GM19240 (cell line): ENCODE data around the gene KRTAP11-1.

ENCODE experiments used
- DNase-seq: peaks from one replicate; pipeline ENCODE4 v3.0.0; 2011; ENCODE audit warnings: low spot score; ENCODE audit not compliant: insufficient read length

Gene KRTAP11-1

DNA sequence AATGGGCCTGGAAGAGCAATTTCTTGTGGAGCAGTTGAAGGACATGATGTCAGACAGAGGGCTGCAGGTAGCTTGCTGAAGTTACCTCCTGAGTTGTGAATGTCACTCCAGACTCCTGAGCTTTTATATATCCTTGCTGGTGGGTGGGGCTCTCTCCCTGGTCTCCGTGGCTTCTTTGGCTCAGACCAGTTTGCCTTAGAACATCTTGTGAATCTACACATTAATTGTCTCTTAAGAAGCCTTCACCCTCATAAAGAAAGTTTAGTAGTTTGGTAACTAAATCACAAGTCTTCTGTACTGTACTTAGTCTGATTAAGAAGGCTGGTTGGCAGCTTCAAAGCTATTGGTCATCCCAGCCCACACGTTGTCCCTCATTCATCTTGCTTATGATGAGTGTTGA is at the start of gene KRTAP11-1:
TSS of gene KRTAP11-1 (minus strand) at position 101 of the 400 bp plus-strand sequence. CDS start at position 45, 56 bp downstream.
- no peak for DNase-seq

GRCh38 chr21:30924146-30924700 is 42.8 kb upstream of the KRTAP11-1 start:
- DNase-seq = no peak

DNA sequence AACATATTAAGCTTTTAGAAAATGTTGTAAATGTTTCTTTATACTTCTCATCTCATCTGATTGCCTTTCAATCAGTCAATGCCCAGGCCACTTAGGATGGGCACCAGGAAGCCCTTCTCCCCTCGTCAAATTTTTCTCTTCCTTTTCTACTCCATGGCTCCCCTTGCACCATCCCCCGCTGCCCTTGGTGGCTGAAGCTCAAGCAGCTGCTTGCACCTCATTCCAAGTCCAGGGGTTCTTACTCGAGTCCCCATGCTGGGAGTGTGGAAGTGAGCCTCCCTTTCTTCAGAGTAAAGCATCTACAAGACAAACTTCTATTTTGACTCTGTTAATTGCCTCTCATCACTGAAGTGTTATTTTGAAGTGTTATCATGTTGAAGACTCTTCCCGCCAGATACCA is 39.7 kb upstream of the KRTAP11-1 start:
- no peak for DNase-seq

- DNase-seq = no peak
These were observed 36.2 kb upstream of the KRTAP11-1 start for GRCh38 chr21:30917557-30917956.

GRCh38 chr21:30900881-30901280 is 19.5 kb upstream of the KRTAP11-1 start:
- no peak for DNase-seq

DNA sequence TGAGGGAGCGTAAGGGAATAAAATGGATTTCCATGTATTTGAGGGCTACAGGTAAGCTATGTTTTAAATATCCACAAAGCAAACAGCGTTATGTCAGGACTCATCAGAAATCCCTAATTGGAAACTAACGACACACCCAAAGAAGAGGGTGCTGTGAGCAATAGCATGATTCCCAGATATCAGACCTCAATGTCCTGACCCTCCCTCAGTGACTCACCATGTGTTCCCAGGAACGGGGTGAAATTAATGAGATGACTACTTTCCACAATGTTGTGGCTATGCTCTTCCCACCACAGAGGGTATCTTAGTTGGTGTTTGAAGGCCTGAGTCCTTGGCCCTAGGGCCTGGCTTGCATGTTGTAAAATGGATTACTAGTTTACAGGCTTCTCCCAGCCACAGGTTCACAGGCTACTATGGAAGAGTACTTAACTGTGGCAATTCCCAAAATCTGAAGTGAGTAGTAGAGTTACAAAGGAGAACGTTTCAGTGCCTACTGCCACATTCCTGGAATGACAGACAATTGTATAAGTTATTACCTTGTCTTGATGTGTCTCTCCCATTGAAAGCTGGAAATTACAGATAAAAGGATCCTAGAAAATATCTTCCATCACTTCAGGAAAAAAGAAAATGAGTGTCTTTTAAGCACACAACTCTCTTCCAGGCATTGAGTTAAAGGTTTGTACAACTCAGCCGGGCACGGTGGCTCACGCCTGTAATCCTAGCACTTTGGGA is 1.7 kb upstream of the KRTAP11-1 start:
- no peak for DNase-seq

DNA sequence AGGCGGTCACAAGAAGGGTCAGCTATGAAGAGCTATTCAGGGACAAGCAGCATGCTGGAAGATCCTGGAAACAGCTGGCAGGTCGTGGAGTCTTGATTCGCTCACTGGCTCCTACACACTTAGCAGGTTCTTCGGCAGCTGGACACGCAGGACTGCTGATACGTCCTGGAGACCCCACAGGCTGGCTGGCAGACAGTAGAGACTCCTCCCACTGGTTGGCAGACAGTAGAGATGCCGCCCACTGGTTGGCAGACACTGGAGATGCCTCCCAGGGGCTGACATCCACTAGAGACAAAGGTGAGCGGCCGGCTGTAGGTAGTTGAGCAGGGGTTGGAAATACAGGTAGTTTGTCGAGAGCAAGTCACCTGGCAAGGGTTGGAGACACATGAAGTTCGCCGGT is 466 bp downstream of the KRTAP11-1 start:
- no peak for DNase-seq

- DNase-seq = no peak
These were observed 6.9 kb downstream of the KRTAP11-1 start for GRCh38 chr21:30874526-30874925.

DNA sequence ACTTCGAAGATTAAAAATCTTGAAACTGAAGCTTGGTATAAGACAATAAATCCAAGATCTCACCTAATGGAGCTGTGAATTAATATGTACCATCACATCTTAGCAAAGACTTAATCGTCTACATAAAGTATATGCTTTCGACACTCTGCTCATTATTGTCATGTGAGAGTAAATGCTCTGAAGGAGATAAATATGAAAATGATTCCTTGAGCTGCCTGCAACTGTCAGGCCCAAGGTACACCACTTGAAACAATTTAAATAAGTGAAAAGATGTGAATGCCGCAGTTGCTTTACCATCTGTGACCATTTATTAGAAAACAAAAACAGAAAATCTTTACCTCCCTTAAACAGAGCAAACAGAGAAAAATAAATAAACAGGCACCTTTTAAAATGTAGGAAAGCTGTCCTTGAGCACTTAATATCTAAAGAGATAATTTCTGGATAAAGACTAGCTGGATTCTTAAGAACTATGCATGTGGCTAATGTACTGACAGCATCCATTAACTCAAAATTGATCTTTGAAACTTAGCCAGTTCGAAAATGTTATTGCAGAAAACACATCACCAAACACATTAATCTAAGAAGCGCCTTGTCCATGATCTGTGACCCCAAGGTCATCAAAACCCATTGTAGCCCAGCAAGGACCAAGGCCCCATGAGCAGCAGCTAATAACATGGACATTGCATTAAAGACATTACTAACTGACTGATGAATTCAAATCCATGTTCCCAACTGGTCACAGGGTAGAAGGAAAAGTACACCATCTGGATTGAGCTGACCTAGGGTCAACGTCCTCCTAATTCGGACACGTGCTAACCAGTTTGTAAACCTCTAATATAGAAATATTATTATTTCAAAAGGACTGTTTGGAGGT is 33.5 kb downstream of the KRTAP11-1 start:
- no peak for DNase-seq

DNA sequence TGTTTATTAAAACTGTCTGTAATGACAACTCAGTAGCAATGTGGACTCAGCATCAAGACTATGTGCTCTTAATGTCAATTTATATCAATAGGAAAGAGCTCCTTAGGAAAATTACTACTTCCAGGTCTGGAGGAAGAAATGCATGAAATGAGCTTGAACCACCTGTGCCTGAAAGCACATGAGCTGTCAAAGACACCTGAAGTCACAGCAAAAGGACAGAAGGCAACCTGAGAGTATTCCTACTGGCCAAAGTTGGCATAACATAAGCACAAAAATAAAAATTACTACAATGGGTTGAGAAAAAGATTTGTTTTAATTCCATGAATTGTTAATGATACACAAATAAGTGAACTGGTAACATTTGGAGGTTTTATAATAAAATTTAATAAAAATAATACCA is 38.4 kb downstream of the KRTAP11-1 start:
- no peak for DNase-seq

DNA sequence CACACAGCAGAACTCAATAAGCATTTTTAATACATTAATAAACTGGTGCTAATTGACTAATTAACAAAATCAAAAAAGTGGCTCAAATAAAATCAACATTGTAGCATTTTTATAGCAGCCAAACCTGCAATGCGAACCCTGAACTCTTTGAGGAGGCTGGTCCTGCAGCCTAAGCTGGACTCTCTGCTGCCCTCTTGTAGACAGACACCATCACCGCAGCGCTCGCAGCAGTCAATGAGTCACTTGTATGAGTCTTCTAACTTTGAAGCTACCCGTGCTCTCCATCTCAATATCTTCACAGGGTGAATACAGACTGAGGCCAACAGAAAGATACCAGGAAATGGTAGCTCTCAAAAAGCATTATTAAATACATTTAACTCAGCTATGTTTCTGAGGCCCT is 42.1 kb downstream of the KRTAP11-1 start:
- DNase-seq = no peak

DNA sequence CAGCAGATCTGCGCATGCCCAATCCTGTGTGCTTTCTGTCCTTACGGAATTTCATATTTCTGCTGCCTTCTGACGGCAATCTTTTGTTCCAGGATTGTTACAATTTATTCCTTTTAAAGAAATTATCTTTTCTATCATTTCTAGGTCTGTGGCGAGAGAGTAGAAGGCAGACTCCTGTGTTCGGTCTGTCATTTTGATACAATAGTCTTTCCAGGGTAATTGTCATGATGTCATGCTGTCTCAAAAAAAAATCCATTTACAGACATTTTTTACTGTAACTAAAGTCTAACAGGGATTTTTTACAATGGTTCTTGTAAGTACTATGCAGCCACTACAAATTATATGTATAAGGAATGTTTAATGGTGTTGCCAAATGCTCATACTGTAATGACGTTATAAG is 42.8 kb downstream of the KRTAP11-1 start:
- no peak for DNase-seq

- DNase-seq = no peak
These were observed 50.1 kb downstream of the KRTAP11-1 start for GRCh38 chr21:30831194-30831765.
